IPS-15b (cell line): ENCODE measurements around the gene PEPD.

ENCODE experiments used
- H3K27me3 ChIP-seq: one replicate; pipeline ENCODE4 v1.6.1; 2013; ENCODE audit warnings: low read length; ENCODE audit not compliant: control insufficient read depth, insufficient read depth
- H3K36me3 ChIP-seq: one replicate; pipeline ENCODE4 v1.6.1; 2013; ENCODE audit warnings: low read length; ENCODE audit not compliant: control insufficient read depth, insufficient read depth
- H3K4me1 ChIP-seq: one replicate; pipeline ENCODE4 v1.6.1; 2013; ENCODE audit warnings: mild to moderate bottlenecking, low read length; ENCODE audit not compliant: control insufficient read depth, insufficient read depth
- H3K4me3 ChIP-seq: one replicate; pipeline ENCODE4 v1.5.1; 2013; ENCODE audit warnings: low read depth, low read length
- H3K9ac ChIP-seq: one replicate; pipeline ENCODE4 v1.6.1; 2013; ENCODE audit warnings: low read depth, mild to moderate bottlenecking, low read length
- H3K9me3 ChIP-seq: one replicate; pipeline ENCODE4 v1.6.1; 2013; ENCODE audit warnings: mild to moderate bottlenecking, low read length; ENCODE audit not compliant: control insufficient read depth, insufficient read depth

Gene PEPD

DNA sequence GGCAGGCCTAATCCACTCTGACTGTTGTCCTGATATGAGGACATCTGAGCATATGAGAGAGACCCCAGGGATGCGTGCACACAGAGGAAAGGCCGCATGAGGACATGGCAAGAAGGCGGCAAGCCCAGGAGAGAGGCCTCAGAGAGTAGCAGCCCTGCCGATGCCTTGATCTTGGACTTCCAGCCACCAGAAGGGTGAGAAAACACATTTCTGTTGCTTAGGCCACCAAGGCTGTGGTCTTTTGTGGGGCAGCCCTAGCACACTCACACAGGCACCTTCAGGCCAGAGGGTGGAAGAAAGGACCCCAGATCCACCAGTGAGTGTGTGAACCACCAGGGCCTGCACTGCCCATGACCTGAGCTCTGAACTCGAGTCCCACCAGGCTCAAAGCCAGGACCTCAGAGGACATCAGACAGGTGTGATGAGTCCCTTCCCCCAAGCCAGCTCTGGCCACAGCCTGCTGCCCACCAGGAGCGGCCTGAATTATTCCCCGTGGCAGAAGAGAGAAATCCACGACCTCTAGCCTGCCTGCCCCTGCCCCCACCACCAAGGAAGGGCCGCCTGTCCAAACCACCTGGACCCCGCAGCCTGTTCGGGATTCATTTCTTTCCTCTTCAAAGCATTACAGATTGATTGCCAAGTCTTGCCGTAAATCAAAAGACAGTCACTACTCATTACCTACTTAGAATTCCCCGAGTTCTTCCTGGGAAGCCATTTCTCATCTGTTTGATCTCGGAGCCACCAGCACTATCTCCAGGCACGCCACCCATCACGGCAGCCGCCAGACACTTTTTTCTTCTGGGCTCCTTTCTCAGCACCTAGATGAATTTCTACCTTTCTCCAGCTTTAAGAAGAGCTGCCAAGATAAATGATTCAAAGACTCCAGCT is 75.9 kb downstream of the PEPD start:
- Histone ChIP-seq H3K9me3 (no peaks in the 10 kb centered on the region), H3K36me3 (peaks cover 1% of the 10 kb centered on the region), H3K4me1 (no peaks in the 10 kb centered on the region), H3K27me3 (no peaks in the 10 kb centered on the region), H3K9ac (no peak overlapping the region), H3K4me3 (no peak overlapping the region)

DNA sequence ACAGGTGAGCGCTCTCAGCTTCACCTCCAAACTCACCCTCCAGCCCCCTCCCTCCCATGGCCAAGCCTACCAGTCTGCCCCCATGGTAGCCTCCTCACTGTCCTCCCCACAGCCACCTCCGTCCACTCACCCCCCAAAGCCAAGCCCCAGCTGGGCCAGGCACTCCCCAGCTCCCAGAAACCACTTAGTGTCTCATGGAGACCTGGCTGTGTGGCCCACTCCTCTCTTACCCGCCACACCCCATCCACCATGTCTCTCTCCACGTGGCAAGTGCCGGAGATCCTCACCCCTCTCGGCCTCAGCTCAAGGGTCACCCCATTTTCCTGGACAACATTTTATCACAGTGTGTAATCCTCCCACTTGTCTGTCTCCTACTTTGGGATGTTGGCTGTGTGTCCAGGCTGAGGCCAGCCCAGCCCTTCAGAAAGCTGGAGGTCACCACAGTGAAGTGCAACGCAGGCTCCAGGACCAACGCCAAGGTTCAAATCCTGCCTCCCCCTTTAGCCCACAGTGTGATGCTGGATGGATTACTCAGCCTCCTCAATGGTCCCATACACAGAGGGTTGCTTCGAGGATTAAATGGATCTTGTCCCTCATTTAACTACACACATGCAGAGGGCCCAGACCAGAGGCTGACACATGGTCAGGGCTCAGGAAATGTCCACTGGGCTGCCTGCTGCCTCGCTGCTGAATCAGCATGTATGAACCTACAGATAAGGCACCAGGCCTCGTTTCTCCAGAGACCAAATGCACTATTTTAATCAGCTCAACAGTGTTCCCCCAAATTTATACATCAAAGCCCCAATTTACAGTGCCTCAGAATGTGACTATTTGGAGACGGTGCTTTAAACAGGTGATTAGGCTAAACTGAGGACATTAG is 76.8 kb downstream of the PEPD start:
- Histone ChIP-seq H3K4me3 (no peak overlapping the region), H3K36me3 (peaks cover 3% of the 10 kb centered on the region), H3K9ac (no peak overlapping the region)

DNA sequence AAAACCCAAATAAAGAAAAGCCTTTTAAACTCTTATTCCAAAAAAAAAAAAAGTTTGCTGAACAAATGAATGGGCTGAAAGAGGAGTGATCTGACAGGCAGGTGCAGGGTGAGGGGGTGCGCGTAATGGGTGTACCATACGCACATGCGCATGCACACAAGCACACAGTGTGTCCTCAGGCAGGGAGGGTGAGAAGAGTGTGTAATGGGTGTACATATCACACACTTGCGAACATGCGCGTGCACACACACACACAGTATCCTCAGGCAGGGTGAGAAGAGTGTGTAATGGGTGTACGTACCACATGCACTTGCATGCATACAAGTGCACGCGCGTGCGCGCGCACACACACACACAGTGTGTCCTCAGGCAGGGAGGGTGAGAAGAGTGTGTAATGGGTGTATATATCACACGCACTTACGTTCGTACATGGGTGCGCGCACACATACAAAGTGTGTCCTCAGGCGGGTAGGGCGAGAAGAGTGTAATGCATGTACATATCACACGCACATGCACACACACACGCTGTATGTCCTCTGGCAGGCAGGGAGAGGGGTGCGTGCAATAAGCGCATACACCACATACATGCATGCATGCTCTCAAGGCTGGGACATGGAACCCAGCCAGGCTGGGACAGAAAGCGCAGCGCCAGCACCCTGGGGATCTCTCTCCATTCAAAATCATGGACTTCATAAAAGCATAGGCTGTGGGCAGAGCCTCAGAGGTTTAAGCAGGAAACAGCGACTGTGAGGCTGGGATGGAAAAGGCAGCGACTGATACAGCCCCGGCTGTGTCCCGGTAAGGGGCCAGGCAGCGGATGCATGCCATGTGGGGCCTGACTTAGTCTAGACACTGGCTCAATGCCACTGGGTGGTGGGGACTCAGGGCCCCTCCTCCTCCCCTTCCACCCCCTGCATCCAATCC is 77.7 kb downstream of the PEPD start:
- Histone ChIP-seq H3K9ac (no peak overlapping the region), H3K4me1 (no peaks in the 10 kb centered on the region), H3K27me3 (no peaks in the 10 kb centered on the region), H3K36me3 (peaks cover 3% of the 10 kb centered on the region), H3K9me3 (no peaks in the 10 kb centered on the region), H3K4me3 (no peak overlapping the region)

More for the DNA sequence above, 76.8 kb downstream of the PEPD start:
- Histone ChIP-seq H3K27me3 (no peaks in the 10 kb centered on the region), H3K9me3 (no peaks in the 10 kb centered on the region), H3K4me1 (no peaks in the 10 kb centered on the region)

DNA sequence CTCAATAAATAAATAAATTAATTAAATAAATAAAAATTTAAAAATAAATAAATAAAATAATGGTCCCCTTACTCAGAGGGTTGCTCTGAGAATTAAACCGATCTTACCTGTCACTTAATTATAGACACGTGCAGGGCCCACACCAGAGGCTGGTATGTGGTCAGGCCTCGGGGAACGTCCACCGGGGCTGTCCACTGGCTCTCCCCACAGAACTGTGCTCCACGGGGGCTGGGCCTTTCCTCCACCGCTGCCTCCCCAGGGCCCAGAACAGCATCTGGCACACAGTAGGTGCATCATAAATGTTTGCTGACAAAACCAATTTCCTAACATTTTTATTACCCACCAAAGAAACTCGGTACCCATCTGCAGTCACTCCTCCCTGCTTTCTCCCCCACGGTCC is 78.9 kb downstream of the PEPD start:
- no peaks in the 10 kb centered on the region for H3K4me1 ChIP-seq
- H3K9me3 ChIP-seq = no peaks in the 10 kb centered on the region
- peaks cover 3% of the 10 kb centered on the region for H3K36me3 ChIP-seq
- H3K27me3 ChIP-seq = no peaks in the 10 kb centered on the region
- H3K4me3 ChIP-seq = no peak overlapping the region
- H3K9ac ChIP-seq = no peak overlapping the region

DNA sequence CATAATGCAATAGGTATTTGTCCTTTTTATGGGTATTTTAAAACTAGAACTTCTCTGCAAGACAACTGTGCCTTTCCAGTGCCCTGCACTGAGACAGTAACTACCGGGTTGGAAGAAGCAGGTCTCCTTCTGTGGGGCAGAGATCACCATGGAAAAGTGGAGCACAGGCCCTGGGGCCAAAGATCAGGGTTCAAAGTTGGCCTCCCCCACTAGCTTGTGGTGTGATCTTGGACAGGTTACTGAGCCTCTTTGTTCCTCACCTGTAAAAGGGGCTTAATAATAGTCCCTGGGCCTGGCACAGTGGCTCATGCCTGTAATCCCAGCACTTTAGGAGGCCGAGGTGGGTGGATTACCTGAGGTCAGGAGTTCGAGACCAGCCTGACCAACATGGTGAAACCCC is 79.8 kb downstream of the PEPD start:
- H3K4me3 ChIP-seq = no peak overlapping the region
- peaks cover 3% of the 10 kb centered on the region for H3K36me3 ChIP-seq
- H3K4me1 ChIP-seq = no peaks in the 10 kb centered on the region
- no peaks in the 10 kb centered on the region for H3K27me3 ChIP-seq
- no peaks in the 10 kb centered on the region for H3K9me3 ChIP-seq
- H3K9ac ChIP-seq = no peak overlapping the region

DNA sequence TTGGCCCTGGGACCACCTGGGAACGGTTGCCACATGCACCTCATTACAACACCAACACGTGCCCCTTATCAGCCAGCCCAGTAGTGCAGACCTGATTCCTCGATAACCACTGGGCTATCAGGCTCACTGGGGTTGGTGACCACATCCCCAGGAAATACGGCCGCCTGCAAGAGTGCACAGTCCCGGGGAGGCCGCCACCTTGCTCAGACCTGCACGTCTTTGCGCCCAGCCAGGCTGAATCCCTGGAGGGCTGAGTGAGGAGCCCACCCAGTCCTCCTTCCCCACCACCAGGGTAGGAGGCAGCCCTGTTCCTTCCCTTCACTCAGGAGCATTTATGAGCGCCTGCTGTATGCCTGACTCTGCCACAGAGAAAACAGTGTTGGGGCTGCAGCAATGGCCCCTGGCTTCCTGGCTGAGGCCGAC is 80.3 kb downstream of the PEPD start:
- no peak overlapping the region for H3K4me3 ChIP-seq
- H3K27me3 ChIP-seq = no peaks in the 10 kb centered on the region
- H3K4me1 ChIP-seq = no peaks in the 10 kb centered on the region
- no peak overlapping the region for H3K9ac ChIP-seq
- H3K9me3 ChIP-seq = no peaks in the 10 kb centered on the region
- peaks cover 3% of the 10 kb centered on the region for H3K36me3 ChIP-seq

DNA sequence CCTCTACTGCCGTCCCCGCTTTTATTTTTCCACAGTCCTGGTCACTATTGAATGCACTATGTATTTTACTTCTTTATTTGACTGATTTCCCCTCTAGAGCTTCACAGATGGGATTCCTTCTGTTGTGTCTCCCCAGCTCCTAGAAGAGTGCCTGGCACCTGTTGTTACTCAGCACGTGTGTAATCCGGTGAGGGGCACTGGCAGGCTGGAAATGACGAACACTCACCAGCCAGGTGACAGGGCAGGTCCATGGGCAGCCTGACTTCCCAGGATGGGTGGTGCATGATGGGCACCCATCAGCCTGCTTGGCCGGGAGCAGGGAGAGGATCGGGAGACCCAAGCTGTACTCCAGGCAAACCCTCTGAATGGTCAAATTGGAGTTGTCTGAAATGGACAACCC is 80.9 kb downstream of the PEPD start:
- no peaks in the 10 kb centered on the region for H3K27me3 ChIP-seq
- no peaks in the 10 kb centered on the region for H3K4me1 ChIP-seq
- H3K9ac ChIP-seq = no peak overlapping the region
- H3K36me3 ChIP-seq = peaks cover 3% of the 10 kb centered on the region
- no peak overlapping the region for H3K4me3 ChIP-seq
- H3K9me3 ChIP-seq = no peaks in the 10 kb centered on the region

DNA sequence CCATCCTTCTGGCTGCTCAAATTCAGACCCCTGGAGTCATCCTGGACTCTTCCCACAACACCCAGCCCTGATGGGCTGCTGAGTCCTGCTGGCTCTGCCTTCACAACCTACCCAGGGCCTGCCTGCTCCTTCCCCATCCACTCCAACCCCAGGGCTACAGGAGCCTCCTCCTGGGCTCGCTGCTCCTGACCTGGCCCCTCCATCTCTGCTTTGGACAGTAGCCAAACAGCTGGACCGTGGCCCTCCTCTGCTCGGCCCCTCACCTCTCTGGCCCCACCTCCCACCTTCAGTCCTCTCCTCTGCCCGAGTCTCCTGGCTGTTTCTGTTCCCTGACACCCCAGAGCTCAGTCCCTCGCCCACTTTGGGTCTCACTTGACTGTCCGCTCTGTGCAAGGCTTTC is 81.3 kb downstream of the PEPD start:
- Histone ChIP-seq H3K27me3 (no peaks in the 10 kb centered on the region), H3K4me3 (no peak overlapping the region), H3K9ac (no peak overlapping the region), H3K36me3 (peaks cover 3% of the 10 kb centered on the region), H3K9me3 (no peaks in the 10 kb centered on the region), H3K4me1 (no peaks in the 10 kb centered on the region)

DNA sequence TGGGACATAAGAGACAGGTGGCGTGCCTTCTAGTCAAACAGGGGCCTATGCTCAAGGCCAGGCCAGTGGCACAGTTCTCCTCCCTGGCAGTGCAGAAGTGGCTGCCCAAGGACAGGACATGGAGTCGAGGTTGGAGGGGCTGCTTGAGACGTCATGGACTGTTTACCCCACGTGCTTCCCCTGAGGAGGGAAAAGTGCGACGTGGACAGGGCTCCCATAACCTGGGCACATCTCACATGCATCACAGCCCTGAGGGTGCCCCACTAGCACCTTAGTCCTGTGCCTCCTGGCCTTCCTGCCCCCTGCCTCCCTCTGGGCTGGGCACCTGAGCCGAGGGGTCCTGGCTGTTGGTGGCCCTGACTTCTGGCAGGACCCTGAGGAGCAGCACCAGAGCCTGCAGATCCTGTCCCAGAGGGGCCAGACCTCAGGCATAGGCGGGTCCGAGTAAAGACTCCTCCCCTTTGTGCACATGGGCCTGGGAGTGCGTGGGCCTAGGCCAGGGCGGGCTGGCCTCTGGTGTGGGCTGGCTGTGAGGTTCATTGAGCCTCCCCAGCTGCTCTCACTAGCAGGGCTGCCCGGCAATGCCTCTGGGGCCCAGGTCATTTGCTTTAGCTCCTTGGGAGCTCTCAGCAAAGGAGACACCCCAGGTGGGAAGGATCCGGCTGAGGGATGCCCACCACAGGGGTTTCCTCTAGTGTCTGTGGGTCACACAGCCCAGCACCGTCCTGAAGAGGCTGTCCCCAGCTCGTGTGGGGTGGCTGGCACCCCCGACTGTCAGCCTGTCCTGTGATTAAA is 82.4 kb downstream of the PEPD start:
- Histone ChIP-seq H3K36me3 (peaks cover 3% of the 10 kb centered on the region), H3K9ac (no peak overlapping the region), H3K9me3 (no peaks in the 10 kb centered on the region), H3K4me1 (no peaks in the 10 kb centered on the region), H3K27me3 (no peaks in the 10 kb centered on the region), H3K4me3 (no peak overlapping the region)

DNA sequence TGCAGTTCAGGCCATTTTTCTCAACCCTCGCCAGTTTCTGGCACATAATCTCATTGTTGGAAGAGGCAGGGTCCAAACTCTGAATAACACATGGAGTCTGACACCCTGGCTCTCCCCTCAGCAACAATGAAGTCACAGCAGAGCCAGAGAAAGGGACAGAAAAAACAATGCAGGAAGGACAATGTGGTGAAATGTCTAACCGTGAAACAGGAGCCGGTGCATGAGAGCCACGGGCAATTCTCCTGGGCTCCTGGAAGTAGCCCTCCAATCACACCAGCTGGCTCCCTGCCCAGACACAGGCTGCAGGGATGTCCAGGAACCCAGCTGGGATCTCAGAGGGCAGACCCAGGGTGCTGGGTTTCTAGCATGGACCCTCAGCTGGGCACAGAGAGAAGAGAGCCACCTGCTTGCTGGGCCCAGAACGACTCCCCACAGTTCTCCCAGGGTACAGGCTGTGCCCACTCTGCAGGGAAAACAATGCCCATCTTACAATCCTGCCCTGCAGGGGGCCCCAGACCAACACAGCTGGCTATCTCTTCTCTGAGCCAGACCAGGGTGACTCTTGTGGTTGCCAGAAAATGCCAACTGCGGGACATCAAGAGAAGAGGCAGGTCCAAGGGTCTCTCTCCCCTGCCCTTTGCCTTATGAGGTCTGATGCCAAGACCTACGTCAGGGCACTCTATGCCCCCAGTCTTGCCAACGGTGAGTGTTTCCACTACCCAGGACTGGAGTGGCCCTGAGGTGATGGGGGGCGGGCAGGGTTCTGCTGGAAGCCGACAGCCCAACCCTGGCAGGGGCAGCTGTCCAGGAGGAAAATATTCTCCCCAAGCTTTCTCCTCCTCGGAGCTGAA is 83.5 kb downstream of the PEPD start:
- Histone ChIP-seq H3K27me3 (no peaks in the 10 kb centered on the region), H3K4me3 (no peak overlapping the region), H3K36me3 (peaks cover 3% of the 10 kb centered on the region), H3K4me1 (no peaks in the 10 kb centered on the region), H3K9ac (no peak overlapping the region), H3K9me3 (no peaks in the 10 kb centered on the region)
